Activated CD8-positive, alpha-beta T cell treated with anti-CD3 and anti-CD28 coated beads, Interleukin-2, amount 10 ng/mL, durations not matched to agents 7 days and 5 days (primary cell): ENCODE data around the gene CST8. TPM values are rescaled to one million over a fixed set of nuclear protein-coding genes. Genes with fewer than 3 reads are reported as not detected.

Experiments
- ATAC-seq: fragments of 150-1000 bp; cut with Tn5 transposase; one replicate; pipeline ENCODE4 v1.10.0; 2021; ENCODE audit warnings: moderate library complexity
- CTCF ChIA-PET: fragments of 350-600 bp; sonication (Branson Sonifier 250); formaldehyde crosslinking; loops from one replicate; lab custom pipeline; 2021; ENCODE audit warnings: antibody characterized with exemption; lab: Charles Lee
- POLR2A ChIA-PET: fragments of 350-600 bp; sonication (Branson Sonifier 250); formaldehyde crosslinking; loops from one replicate; lab custom pipeline; 2021; ENCODE audit warnings: antibody characterized with exemption; lab: Charles Lee
- DNase-seq: peaks from one replicate; pipeline ENCODE4 v3.0.0-alpha.2; 2020
- H3K27ac Mint-ChIP-seq: one replicate; pipeline ENCODE4 v1.8.0; 2021; ENCODE audit warnings: mild to moderate bottlenecking, mixed read lengths
- H3K27me3 Mint-ChIP-seq: one replicate; pipeline ENCODE4 v1.8.0; 2021; ENCODE audit warnings: low read depth, mixed read lengths
- H3K36me3 Mint-ChIP-seq: one replicate; pipeline ENCODE4 v1.8.0; 2021; ENCODE audit warnings: low read depth, mixed read lengths
- H3K4me1 Mint-ChIP-seq: one replicate; pipeline ENCODE4 v1.8.0; 2021; ENCODE audit warnings: low read depth, mixed read lengths
- H3K4me3 Mint-ChIP-seq: one replicate; pipeline ENCODE4 v1.8.0; 2021; ENCODE audit warnings: mild to moderate bottlenecking, mixed read lengths
- H3K9me3 Mint-ChIP-seq: one replicate; pipeline ENCODE4 v1.8.0; 2022; ENCODE audit warnings: mixed read lengths; ENCODE audit not compliant: insufficient read depth
- total RNA-seq, 2 experiments: library from RNA; stranded (reverse); gene quantifications; one replicate each; pipeline ENCODE4 v1.2.3, GENCODE V29; 2021

The CST8 gene
- total RNA-seq, 2 experiments from 2014 or later = not detected

DNA sequence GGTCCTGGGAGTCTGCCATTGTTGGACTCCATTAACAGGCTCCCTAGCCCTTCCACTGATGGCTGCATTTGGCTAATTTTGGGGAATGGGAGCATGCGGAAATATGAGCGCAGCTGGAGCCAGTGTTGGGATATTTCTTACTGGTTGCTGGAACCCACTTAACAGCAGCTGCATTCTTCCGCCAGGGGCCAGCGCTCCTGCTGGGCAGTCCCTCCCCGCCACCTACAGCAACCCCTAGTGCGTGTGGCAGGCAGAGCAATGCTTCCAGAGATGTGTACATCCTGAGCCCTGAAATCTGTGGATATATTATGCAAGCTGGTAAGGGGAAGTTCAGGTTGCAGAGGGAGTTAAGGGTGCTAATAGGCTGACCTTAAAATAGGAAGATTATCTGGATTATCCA is 16.4 kb downstream of the CST8 start:
- CTCF ChIA-PET = no interaction called here

DNA sequence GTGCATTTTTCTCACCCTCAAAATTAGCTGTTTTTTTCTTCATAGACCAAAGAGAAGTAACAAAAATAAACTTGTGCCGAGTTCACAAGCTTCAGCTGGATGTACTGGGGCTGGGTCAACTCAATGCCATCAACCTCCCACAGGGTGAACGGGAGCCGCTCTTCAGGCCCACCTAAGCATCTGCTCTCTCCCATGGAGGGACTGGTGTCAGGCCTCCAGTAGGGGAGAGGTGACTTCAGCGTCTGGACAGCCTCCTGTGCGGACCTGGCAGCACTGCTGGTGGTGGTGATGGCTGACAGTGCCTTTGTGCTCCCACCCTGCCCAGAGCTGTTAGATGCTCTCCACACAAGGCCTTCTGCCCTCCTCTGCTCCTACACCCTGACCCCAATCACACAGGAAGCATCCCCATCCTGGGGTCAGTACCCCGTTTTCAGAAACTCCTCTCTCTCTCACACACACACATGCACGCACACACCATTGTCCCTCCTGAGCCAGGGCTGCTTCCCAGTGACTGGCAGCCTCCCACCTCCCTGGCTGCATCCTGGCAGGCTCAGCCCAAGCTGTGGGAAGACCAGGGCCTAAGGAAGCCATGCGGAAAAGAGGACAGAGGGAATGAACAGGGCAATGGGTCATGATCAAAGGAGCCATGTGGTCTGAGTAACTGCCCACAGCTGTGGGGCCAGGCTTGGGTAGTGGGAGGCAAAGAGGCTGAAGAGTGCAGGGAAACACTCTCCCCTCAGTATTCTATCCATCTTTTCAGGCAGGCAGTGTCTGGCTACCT is 17.7 kb downstream of the CST8 start:
- no peaks in the 10 kb centered on the region for H3K27me3 Mint-ChIP-seq
- no peaks in the 10 kb centered on the region for H3K9me3 Mint-ChIP-seq
- no peak overlapping the region for H3K27ac Mint-ChIP-seq
- no peaks in the 10 kb centered on the region for H3K4me1 Mint-ChIP-seq
- no peaks in the 10 kb centered on the region for H3K36me3 Mint-ChIP-seq
- ChIA-PET CTCF (no interaction called here), POLR2A (no interaction called here)
- no peak for DNase-seq
- no peak overlapping the region for H3K4me3 Mint-ChIP-seq
- ATAC-seq = no peak

More for the DNA sequence above, 16.4 kb downstream of the CST8 start:
- ATAC-seq (no peak), DNase-seq (no peak)
- no peaks in the 10 kb centered on the region for H3K36me3 Mint-ChIP-seq
- H3K4me1 Mint-ChIP-seq = no peaks in the 10 kb centered on the region
- no peaks in the 10 kb centered on the region for H3K27me3 Mint-ChIP-seq
- no peak overlapping the region for H3K4me3 Mint-ChIP-seq
- POLR2A ChIA-PET = no interaction called here
- no peaks in the 10 kb centered on the region for H3K9me3 Mint-ChIP-seq
- no peak overlapping the region for H3K27ac Mint-ChIP-seq

DNA sequence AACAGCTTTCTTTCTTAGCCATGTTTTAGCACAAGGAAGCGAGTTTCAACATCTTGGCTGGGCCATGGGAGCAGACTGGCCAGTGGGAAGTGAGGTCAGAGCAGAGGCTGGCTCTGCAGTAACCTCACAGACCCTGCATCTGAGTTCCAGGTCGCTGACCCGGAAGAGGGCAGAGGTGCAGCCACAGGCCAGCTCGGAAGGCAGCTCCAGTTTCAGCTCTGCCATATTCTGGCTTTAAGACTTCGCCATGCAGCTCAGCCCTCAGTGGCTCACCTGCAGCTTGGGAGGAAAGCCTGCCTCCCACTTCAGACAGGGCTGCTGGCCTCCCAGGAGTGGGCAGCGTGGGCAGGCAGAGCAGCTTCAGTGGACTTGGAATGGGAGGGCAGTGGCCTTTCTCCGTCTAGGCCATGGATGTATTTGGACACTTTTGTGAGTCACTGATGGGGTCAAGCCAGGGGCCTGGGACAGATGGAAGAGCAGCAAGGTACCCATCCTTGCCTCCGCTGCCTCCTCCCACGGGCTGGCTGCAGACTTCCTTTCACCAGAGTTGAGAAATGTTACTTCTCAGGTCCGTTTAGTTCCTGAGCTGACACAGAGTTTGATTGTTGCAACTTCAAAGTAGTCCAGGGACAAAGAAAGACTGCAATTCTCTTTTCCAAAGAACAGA is 18.5 kb downstream of the CST8 start:
- H3K36me3 Mint-ChIP-seq = no peaks in the 10 kb centered on the region
- ATAC-seq (no peak), DNase-seq (no peak)
- H3K4me1 Mint-ChIP-seq = no peaks in the 10 kb centered on the region
- no peaks in the 10 kb centered on the region for H3K27me3 Mint-ChIP-seq
- H3K27ac Mint-ChIP-seq = no peak overlapping the region
- no peaks in the 10 kb centered on the region for H3K9me3 Mint-ChIP-seq
- no peak overlapping the region for H3K4me3 Mint-ChIP-seq
- ChIA-PET CTCF (no interaction called here), POLR2A (no interaction called here)

DNA sequence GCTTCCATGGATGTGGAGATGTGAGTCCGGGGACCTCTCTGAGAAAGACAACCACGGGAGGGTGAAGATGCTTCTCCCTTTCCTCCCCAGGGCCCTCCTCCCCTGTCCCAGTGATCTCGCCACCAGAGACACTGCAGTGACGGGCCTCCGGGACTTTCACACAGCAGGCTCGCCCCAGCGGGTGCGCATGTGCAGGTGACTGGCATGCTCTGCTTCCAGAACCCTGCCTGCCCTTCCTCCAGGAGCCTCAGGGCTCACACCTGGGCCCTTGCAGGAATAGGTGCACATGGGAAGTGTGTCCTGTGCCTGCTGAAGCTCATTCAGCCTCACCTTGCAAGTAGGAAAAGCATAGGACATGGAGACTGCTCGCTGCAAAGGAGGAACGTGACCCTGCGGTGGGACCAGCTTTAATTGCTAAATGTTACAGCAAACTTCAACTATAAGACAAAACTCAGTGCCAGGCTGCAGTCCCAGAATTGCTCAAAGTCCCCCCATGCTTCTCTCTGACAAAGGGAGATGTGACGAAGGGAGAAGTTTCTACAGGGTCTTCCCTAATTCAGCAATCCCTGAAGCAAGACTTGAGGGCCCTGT is 19.2 kb downstream of the CST8 start:
- H3K4me1 Mint-ChIP-seq = no peaks in the 10 kb centered on the region
- no peaks in the 10 kb centered on the region for H3K36me3 Mint-ChIP-seq
- no peak for DNase-seq
- POLR2A ChIA-PET = no interaction called here
- H3K27me3 Mint-ChIP-seq = no peaks in the 10 kb centered on the region
- H3K9me3 Mint-ChIP-seq = no peaks in the 10 kb centered on the region
- no peak for ATAC-seq
- H3K27ac Mint-ChIP-seq = no peak overlapping the region
- CTCF ChIA-PET = no interaction called here
- H3K4me3 Mint-ChIP-seq = no peak overlapping the region

DNA sequence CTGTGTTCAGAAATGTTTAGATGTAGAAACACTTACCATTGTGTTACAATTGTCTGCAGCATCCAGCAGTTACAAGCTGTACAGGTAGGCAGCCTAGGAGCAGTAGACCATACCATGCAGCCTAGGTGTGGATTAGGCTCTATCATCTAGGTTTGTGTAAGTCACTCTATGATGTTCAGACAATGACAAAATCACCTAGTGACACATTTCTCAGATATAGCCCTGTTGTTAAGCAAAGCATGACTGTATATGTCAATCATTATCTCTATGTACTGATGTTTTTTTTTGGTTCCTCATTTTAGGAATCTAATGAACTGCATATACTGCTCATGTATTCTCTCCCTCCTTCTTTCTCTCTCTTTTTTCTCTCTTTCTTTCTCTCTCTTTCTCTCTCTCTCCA is 22.2 kb downstream of the CST8 start:
- Mint-ChIP-seq H3K36me3 (no peaks in the 10 kb centered on the region), H3K4me3 (no peak overlapping the region), H3K9me3 (no peaks in the 10 kb centered on the region), H3K4me1 (no peaks in the 10 kb centered on the region), H3K27ac (no peak overlapping the region), H3K27me3 (no peaks in the 10 kb centered on the region)
- ATAC-seq = no peak
- POLR2A ChIA-PET = no interaction called here
- CTCF ChIA-PET = no interaction called here
- DNase-seq = no peak

DNA sequence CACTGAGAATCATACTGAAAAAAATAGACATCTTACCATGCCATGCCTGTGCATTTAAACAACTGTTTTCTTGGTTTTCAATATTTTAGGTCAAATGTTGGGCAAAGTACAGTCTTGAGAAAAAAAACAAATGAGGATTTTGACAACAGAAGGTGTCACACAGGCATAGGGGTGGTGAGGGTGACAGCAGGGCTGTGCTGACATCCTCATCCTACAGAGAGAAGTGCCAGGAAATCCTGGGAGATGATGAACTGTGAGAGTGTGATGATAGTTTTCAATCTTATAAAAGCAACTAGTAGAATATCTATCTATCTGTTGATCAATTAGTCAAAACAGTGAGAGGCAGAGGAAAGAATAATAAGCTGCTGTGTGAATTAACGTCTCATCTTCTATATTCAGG is 23.9 kb downstream of the CST8 start:
- no peaks in the 10 kb centered on the region for H3K9me3 Mint-ChIP-seq
- no peaks in the 10 kb centered on the region for H3K27me3 Mint-ChIP-seq
- ATAC-seq (no peak), DNase-seq (no peak)
- POLR2A ChIA-PET = no interaction called here
- no peak overlapping the region for H3K4me3 Mint-ChIP-seq
- H3K36me3 Mint-ChIP-seq = no peaks in the 10 kb centered on the region
- no peak overlapping the region for H3K27ac Mint-ChIP-seq
- CTCF ChIA-PET = no interaction called here
- no peaks in the 10 kb centered on the region for H3K4me1 Mint-ChIP-seq

DNA sequence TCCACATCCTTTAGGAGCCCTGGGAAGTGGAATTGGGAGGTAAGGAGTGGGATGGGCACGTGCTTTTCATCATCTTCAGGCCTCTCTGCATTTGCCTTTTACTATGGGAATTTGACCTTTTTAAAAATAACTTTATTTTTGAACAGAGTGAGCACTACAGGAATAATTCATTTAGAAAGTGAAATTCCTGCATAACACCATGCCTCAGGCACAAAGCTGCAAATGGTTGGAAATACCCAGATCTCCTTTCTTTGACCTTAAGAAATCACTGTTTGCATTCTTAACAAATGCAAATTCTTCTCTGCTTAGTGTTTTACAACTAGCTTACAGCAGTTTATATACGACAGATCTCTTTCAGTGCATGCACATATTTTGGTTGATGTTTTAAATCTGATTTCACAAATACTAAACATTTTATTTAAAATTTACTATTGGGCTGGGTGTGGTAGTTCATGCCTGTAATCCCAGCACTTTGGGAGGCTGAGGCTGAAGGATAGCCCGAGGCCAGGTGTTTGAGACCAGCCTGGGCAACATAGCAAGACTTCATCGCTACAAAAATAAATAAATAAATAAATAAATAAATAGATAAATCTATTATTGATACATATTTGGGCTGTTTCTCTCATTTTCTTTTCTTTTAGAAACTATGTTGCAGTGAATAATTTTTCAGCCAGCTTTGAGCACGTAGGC is 24.5 kb downstream of the CST8 start:
- Mint-ChIP-seq H3K4me1 (no peaks in the 10 kb centered on the region), H3K27ac (no peak overlapping the region), H3K27me3 (no peaks in the 10 kb centered on the region), H3K36me3 (no peaks in the 10 kb centered on the region), H3K4me3 (no peak overlapping the region), H3K9me3 (no peaks in the 10 kb centered on the region)
- DNase-seq (no peak), ATAC-seq (no peak)
- CTCF ChIA-PET = no interaction called here
- POLR2A ChIA-PET = no interaction called here

DNA sequence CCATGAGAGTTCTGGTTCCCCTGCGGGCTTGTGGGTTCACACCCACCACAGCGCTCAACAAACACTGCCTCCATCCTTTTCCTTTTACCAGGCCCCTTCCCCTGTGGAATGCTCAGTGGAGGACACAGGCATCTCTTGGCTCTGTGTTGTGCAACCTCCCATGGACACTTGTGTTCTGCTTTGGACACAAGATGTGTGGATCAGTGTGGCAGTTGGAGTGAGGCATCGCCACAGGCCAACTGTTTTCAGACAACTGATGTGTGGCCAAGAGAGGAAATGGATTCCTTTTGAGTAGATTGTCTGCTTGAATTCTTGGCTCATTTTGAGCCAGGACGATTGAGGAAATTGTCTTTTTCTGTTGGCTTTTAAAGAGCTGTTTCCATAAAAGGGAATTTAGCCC is 26.8 kb downstream of the CST8 start:
- H3K9me3 Mint-ChIP-seq = no peaks in the 10 kb centered on the region
- no peaks in the 10 kb centered on the region for H3K4me1 Mint-ChIP-seq
- no peaks in the 10 kb centered on the region for H3K27me3 Mint-ChIP-seq
- ChIA-PET POLR2A (no interaction called here), CTCF (no interaction called here)
- H3K4me3 Mint-ChIP-seq = no peak overlapping the region
- H3K36me3 Mint-ChIP-seq = no peaks in the 10 kb centered on the region
- no peak for DNase-seq
- no peak for ATAC-seq
- H3K27ac Mint-ChIP-seq = no peak overlapping the region

DNA sequence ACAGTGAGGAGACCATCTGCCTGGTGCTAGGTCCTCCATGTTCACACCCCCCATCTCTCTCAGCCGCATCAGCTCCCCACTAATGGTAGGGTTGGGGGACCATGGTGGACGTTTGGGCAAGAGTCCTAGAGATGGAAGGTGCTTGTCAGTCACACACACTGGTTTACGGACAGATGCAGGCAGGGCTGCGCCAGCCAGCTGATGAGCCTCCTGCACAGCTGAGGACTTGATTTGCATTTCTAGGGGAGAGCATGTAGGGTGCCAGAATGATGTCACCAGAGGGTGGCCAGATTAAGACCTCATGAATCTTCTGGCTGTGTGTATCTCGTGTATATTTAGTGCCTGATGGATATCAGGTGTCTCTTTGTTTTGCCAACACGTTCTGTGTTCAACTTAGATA is 28.6 kb downstream of the CST8 start:
- CTCF ChIA-PET = no interaction called here

DNA sequence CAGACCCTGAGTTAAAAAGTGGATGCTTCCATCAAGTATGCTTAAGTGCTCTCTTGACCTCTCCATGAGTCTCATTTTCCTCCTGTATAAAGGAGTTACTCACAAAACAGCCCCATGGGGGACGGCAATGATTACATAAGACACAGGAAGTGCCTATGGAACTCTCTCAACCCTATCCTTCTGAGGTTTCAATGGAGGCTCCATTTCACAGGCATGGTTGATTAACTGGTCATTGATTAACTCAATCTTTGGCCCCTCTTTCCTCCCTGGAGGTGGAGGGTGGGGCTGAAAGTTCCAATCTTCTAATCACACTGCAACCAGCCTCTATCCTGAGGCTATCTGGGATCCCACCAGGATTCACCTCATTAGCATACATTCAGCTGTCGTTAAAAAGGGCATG is 29.3 kb downstream of the CST8 start:
- no peaks in the 10 kb centered on the region for H3K4me1 Mint-ChIP-seq
- ATAC-seq (no peak), DNase-seq (no peak)
- H3K27me3 Mint-ChIP-seq = no peaks in the 10 kb centered on the region
- H3K27ac Mint-ChIP-seq = no peak overlapping the region
- no peaks in the 10 kb centered on the region for H3K36me3 Mint-ChIP-seq
- POLR2A ChIA-PET = no interaction called here
- CTCF ChIA-PET = no interaction called here
- no peaks in the 10 kb centered on the region for H3K9me3 Mint-ChIP-seq
- H3K4me3 Mint-ChIP-seq = no peak overlapping the region

More for the DNA sequence above, 28.6 kb downstream of the CST8 start:
- Mint-ChIP-seq H3K4me1 (no peaks in the 10 kb centered on the region), H3K4me3 (no peak overlapping the region), H3K9me3 (no peaks in the 10 kb centered on the region), H3K27me3 (no peaks in the 10 kb centered on the region), H3K36me3 (no peaks in the 10 kb centered on the region), H3K27ac (no peak overlapping the region)
- POLR2A ChIA-PET = no interaction called here
- no peak for DNase-seq
- ATAC-seq = no peak

DNA sequence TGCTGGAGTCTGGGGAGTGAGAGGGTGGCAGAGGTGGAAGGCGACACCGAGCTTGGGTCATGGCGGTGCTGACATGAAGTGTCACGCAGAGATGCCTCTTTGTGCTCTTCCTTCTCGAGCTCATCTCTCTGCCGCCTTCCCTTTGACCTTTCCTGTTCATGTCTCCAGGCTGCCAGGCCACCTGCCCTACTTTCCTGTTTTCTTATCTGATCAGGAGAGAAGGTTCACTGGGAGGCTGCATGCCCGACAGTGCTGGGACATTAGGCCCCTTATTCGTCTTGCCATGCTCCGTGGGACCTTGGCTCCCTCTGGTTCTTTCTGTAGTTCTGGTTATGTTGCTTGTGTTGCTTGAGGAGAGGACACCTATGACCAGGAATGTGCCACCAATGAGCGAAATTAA is 33.2 kb downstream of the CST8 start:
- ATAC-seq (no peak), DNase-seq (no peak)
- H3K36me3 Mint-ChIP-seq = no peaks in the 10 kb centered on the region
- CTCF ChIA-PET = no interaction called here
- POLR2A ChIA-PET = no interaction called here
- H3K9me3 Mint-ChIP-seq = peaks cover 10% of the 10 kb centered on the region
- peaks cover 2% of the 10 kb centered on the region for H3K27me3 Mint-ChIP-seq
- H3K4me1 Mint-ChIP-seq = no peaks in the 10 kb centered on the region
- no peak overlapping the region for H3K4me3 Mint-ChIP-seq
- H3K27ac Mint-ChIP-seq = no peak overlapping the region

DNA sequence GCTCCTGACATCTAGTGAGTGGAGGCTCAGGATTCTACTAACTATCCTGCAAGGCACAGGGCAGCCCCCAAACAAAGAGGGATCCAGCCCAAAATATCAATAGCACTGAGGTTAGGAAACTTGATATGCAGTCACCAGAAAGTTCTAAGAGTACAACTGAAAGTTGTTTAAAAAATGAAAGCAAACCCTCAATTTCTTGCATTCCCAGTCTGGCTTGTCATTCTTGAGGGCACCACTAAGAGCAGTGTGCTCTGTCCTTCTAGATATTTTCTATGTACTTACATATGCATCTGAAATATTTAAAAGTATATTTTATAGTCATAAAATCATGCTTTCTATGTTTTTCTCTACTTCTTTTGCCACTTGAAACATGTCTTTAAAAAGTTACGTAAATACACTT is 35.9 kb downstream of the CST8 start:
- Mint-ChIP-seq H3K4me1 (peaks cover 6% of the 10 kb centered on the region), H3K9me3 (peaks cover 10% of the 10 kb centered on the region), H3K4me3 (no peak overlapping the region), H3K36me3 (no peaks in the 10 kb centered on the region), H3K27me3 (peaks cover 2% of the 10 kb centered on the region), H3K27ac (no peak overlapping the region)
- POLR2A ChIA-PET = no interaction called here
- ATAC-seq (no peak), DNase-seq (no peak)
- CTCF ChIA-PET = no interaction called here
